ENCODE results near the gene ASB16. TPM values are rescaled to one million over a fixed set of nuclear protein-coding genes. Genes with fewer than 3 reads are reported as not detected.
"Not testable (repeated sequence)": the region's sequence is repeated elsewhere in the genome, so short reads cannot be mapped to it uniquely, and the experiment has no call there.

The ASB16 gene
- total RNA-seq, 1 experiment from 2014 or later, result 0.11 TPM

DNA sequence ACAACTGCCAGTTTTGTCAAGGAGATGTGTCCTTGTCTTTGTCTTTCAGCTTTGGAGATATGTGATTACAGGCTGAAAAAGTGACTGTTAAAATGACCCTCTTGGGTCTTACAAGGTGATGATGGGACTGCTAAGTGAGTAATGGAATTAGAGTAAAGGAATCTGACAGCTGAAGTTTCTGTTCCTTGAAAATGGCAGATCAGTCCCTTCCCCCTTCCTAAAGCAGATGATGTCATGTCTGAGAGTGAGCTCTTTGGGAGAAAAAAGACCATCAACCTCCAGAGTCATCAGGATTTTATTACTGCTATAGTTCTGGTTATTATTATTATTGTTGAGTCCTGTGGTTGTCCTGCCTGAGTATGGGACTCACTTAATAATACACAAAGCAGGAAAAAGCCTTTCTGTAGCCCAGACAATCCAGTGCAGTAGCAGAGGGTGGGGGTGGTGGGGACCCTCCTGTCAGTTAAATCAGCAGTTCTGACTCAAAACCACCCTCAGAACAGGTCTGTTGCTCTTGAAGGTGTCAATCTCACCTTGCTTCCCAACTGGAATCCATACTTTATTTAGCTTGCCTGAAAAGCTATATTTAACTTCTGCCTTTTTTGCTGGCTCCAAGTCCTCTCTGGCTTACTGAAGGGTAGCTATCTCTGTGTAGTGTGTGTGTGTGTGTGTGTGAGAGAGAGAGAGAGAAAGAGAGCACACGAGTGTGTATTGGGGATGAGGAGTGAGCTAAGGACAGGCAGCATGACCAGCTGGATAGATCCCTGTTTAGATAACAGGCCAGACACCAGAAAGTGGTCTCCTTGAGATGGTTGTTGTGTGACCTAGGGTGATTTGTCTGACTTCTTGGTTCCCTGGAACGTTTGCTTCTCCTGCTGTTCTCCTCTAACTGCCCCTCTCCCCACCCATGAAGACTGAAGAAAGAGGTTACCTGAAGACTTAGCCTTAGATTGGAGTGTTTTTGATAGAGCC is 23.8 kb upstream of the ASB16 start:
- POLR2A ChIA-PET, result no interaction called here
- peaks cover 52% of the 10 kb centered on the region for H3K36me3 Mint-ChIP-seq
- no peaks in the 10 kb centered on the region for H3K27me3 Mint-ChIP-seq (ENCODE audit: low read depth)
- H3K9me3 Mint-ChIP-seq, result no peaks in the 10 kb centered on the region
- ATAC-seq, result no peak
- no peak for DNase-seq (ENCODE audit: low spot score)
- TF ChIP-seq ZNF671 (CRISPR knock-in tag; IDR thresholded peaks at IDR 0.05) (no peak), CREM (CRISPR knock-in tag; IDR thresholded peaks at IDR 0.05) (no peak), RELA (CRISPR knock-in tag; IDR thresholded peaks at IDR 0.05; ENCODE audit: borderline replicate concordance) (no peak), ZNF121 (CRISPR knock-in tag; IDR thresholded peaks at IDR 0.05) (no peak), SP1 (CRISPR knock-in tag; conservative IDR thresholded peaks at IDR 0.05) (no peak), GTF2I (CRISPR knock-in tag; conservative IDR thresholded peaks at IDR 0.05) (no peak), KAT7 (CRISPR knock-in tag; IDR thresholded peaks at IDR 0.05; ENCODE audit: borderline replicate concordance) (no peak)
- TF ChIP-seq, protein P1, sequence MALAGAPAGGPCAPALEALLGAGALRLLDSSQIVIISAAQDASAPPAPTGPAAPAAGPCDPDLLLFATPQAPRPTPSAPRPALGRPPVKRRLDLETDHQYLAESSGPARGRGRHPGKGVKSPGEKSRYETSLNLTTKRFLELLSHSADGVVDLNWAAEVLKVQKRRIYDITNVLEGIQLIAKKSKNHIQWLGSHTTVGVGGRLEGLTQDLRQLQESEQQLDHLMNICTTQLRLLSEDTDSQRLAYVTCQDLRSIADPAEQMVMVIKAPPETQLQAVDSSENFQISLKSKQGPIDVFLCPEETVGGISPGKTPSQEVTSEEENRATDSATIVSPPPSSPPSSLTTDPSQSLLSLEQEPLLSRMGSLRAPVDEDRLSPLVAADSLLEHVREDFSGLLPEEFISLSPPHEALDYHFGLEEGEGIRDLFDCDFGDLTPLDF (CRISPR knock-in tag; IDR thresholded peaks at IDR 0.05), result no peak
- TF ChIP-seq, protein P2, sequence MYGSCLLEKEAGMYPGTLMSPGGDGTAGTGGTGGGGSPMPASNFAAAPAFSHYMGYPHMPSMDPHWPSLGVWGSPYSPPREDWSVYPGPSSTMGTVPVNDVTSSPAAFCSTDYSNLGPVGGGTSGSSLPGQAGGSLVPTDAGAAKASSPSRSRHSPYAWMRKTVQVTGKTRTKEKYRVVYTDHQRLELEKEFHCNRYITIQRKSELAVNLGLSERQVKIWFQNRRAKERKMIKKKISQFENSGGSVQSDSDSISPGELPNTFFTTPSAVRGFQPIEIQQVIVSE (CRISPR knock-in tag; IDR thresholded peaks at IDR 0.05; ENCODE audit: borderline replicate concordance), result no peak
- TF ChIP-seq, protein P3, sequence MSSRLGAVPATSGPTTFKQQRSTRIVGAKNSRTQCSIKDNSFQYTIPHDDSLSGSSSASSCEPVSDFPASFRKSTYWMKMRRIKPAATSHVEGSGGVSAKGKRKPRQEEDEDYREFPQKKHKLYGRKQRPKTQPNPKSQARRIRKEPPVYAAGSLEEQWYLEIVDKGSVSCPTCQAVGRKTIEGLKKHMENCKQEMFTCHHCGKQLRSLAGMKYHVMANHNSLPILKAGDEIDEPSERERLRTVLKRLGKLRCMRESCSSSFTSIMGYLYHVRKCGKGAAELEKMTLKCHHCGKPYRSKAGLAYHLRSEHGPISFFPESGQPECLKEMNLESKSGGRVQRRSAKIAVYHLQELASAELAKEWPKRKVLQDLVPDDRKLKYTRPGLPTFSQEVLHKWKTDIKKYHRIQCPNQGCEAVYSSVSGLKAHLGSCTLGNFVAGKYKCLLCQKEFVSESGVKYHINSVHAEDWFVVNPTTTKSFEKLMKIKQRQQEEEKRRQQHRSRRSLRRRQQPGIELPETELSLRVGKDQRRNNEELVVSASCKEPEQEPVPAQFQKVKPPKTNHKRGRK (CRISPR knock-in tag; IDR thresholded peaks at IDR 0.05; ENCODE audit: borderline replicate concordance), result no peak
- TF ChIP-seq, protein P4, sequence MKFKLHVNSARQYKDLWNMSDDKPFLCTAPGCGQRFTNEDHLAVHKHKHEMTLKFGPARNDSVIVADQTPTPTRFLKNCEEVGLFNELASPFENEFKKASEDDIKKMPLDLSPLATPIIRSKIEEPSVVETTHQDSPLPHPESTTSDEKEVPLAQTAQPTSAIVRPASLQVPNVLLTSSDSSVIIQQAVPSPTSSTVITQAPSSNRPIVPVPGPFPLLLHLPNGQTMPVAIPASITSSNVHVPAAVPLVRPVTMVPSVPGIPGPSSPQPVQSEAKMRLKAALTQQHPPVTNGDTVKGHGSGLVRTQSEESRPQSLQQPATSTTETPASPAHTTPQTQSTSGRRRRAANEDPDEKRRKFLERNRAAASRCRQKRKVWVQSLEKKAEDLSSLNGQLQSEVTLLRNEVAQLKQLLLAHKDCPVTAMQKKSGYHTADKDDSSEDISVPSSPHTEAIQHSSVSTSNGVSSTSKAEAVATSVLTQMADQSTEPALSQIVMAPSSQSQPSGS (CRISPR knock-in tag; IDR thresholded peaks at IDR 0.05; ENCODE audit: borderline replicate concordance, low read depth), result no peak
- TF ChIP-seq, protein P5, sequence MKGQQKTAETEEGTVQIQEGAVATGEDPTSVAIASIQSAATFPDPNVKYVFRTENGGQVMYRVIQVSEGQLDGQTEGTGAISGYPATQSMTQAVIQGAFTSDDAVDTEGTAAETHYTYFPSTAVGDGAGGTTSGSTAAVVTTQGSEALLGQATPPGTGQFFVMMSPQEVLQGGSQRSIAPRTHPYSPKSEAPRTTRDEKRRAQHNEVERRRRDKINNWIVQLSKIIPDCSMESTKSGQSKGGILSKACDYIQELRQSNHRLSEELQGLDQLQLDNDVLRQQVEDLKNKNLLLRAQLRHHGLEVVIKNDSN (CRISPR knock-in tag; IDR thresholded peaks at IDR 0.05), result no peak
- TF ChIP-seq, protein P6, sequence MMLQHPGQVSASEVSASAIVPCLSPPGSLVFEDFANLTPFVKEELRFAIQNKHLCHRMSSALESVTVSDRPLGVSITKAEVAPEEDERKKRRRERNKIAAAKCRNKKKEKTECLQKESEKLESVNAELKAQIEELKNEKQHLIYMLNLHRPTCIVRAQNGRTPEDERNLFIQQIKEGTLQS (CRISPR knock-in tag; conservative IDR thresholded peaks at IDR 0.05), result no peak
- TF ChIP-seq, protein P7, sequence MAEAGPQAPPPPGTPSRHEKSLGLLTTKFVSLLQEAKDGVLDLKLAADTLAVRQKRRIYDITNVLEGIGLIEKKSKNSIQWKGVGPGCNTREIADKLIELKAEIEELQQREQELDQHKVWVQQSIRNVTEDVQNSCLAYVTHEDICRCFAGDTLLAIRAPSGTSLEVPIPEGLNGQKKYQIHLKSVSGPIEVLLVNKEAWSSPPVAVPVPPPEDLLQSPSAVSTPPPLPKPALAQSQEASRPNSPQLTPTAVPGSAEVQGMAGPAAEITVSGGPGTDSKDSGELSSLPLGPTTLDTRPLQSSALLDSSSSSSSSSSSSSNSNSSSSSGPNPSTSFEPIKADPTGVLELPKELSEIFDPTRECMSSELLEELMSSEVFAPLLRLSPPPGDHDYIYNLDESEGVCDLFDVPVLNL (CRISPR knock-in tag; IDR thresholded peaks at IDR 0.05; ENCODE audit: borderline replicate concordance, low read depth), result no peak
- peaks cover 5% of the 10 kb centered on the region; the same call in 1 of the 2 replicates for H3K4me1 Mint-ChIP-seq
- no peak overlapping the region for H3K27ac Mint-ChIP-seq
- CTCF ChIA-PET, result interaction anchor here (0.9 to 1.0 kb wide), 2 partner anchors 21 to 22 kb away, joined by 3 read pairs; no protein-coding TSS in a partner anchor
- H3K4me3 Mint-ChIP-seq, result no peak overlapping the region

DNA sequence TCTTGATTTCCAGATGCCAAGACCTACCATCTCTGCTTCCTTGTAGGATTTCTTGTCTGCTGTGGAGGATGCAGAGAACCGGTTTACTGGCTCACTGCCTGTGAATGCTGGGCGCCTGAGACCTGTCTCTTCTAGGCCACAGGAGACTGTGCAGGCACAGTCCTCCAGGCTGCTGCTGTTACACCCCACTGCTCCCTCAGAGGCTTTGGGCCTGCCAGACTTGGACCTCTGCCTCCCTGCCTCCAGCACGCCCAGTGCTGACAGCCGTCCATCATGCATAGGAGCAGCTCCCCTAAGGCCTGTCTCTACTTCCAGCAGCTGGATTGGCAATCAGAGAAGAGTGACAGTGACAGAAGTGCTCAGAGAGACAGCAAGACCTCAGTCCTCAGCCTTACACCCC is 22.7 kb upstream of the ASB16 start:
- TF ChIP-seq GABPB1 (CRISPR knock-in tag; IDR thresholded peaks at IDR 0.05), result no peak
- no peak for TF ChIP-seq ZNF232 (CRISPR knock-in tag; IDR thresholded peaks at IDR 0.05)
- ATAC-seq (no peak), DNase-seq (ENCODE audit: low spot score) (no peak)
- Mint-ChIP-seq H3K27ac (no peak overlapping the region), H3K4me1 (peaks cover under 1% of the 10 kb centered on the region; the same call in 1 of the 2 replicates), H3K4me3 (no peak overlapping the region), H3K27me3 (ENCODE audit: low read depth) (no peaks in the 10 kb centered on the region), H3K9me3 (no peaks in the 10 kb centered on the region), H3K36me3 (peaks cover 59% of the 10 kb centered on the region)
- ChIA-PET POLR2A (no interaction called here), CTCF (interaction anchor here (1.0 kb wide), 1 partner anchor 20 kb away, joined by 3 read pairs; no protein-coding TSS in a partner anchor)

DNA sequence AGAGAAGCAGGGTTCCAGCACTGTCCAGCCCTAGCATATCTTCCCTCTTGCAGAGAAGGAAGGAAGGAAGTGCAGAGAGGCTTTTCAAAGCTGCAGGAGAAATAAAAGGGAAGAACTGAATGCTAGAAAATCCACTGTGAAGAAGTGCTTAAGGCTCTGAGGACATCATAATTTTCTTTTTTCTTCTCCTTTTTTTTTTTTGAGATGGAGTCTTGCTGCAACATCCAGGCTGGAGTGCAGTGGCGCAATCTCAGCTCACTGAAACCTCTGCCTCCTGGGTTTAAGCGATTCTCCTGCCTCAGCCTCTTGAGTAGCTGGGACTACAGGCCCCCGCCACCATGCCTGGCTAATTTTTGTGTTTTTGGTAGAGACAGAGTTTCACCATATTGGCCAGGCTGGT is 21.4 kb upstream of the ASB16 start:
- not testable (repeated sequence) for H3K27me3 Mint-ChIP-seq (ENCODE audit: low read depth); H3K4me3 Mint-ChIP-seq; H3K4me1 Mint-ChIP-seq; H3K9me3 Mint-ChIP-seq; ATAC-seq; DNase-seq (ENCODE audit: low spot score); H3K27ac Mint-ChIP-seq
- CTCF ChIA-PET, result interaction anchor here (0.7 to 3.9 kb wide), 4 partner anchors 16 to 105 kb away, joined by 3 to 39 read pairs (median 3); no protein-coding TSS in a partner anchor
- H3K36me3 Mint-ChIP-seq, result peaks cover 65% of the 10 kb centered on the region
- POLR2A ChIA-PET, result interaction anchor here (0.8 kb wide), 1 partner anchor 19 kb away, joined by 3 read pairs; no protein-coding TSS in a partner anchor
